ENCODE results near the gene TENT5A.
"Not testable (repeated sequence)": the region's sequence is repeated elsewhere in the genome, so short reads cannot be mapped to it uniquely, and the experiment has no call there.

The TENT5A gene

DNA sequence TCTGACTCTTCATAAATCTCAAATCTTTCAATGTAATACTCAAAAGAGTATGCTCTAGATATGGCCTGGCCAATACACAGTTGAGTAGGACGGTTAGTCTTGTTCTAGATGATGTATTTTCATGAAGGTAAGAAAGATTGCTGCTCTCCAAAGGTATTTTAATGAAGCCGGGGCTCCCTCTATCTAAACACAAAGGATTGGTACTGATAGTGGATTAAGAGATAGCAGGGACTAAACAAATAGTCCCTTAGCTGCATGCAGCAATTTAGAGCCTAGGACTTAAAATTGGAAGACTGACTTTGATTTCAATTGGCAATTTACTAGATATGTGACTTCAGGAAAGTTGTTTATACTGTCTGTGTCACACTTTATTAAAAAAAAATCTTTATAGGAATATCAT lies 31.4 kb upstream of the TENT5A start:
- H3F3A ChIP-seq (ENCODE audit: insufficient read depth, low read length) = no peaks in the 10 kb centered on the region
- H3K27me3 ChIP-seq (replicated peaks; ENCODE audit: insufficient read depth, low read length) = no peaks in the 10 kb centered on the region
- no peak for DNase-seq
- no peaks in the 10 kb centered on the region for H3K4me1 ChIP-seq (ENCODE audit: low read length)
- H3K4me3 ChIP-seq (ENCODE audit: low read length) = no peak overlapping the region
- no peaks in the 10 kb centered on the region for H3K9me3 ChIP-seq (replicated peaks; ENCODE audit: insufficient read depth, low read length)
- H4K20me1 ChIP-seq (ENCODE audit: insufficient read depth, low read length) = no peaks in the 10 kb centered on the region
- no peak overlapping the region for H3K9ac ChIP-seq (ENCODE audit: low read length)
- H2AFZ ChIP-seq (ENCODE audit: low read length) = no peak overlapping the region
- TF ChIP-seq, protein P1, sequence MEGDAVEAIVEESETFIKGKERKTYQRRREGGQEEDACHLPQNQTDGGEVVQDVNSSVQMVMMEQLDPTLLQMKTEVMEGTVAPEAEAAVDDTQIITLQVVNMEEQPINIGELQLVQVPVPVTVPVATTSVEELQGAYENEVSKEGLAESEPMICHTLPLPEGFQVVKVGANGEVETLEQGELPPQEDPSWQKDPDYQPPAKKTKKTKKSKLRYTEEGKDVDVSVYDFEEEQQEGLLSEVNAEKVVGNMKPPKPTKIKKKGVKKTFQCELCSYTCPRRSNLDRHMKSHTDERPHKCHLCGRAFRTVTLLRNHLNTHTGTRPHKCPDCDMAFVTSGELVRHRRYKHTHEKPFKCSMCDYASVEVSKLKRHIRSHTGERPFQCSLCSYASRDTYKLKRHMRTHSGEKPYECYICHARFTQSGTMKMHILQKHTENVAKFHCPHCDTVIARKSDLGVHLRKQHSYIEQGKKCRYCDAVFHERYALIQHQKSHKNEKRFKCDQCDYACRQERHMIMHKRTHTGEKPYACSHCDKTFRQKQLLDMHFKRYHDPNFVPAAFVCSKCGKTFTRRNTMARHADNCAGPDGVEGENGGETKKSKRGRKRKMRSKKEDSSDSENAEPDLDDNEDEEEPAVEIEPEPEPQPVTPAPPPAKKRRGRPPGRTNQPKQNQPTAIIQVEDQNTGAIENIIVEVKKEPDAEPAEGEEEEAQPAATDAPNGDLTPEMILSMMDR (IDR thresholded peaks at IDR 0.05; ENCODE audit: low read length) = no peak
- no peak for TF ChIP-seq EZH2 (optimal IDR thresholded peaks at IDR 0.05; ENCODE audit: low read depth, low read length)
- no peak for TF ChIP-seq EZH2phosphoT487 (IDR thresholded peaks at IDR 0.05; ENCODE audit: low read length)
- no peaks in the 10 kb centered on the region for H3K79me2 ChIP-seq (ENCODE audit: low read length)
- no peak overlapping the region for H3K4me2 ChIP-seq (ENCODE audit: low read depth, low read length)
- no peaks in the 10 kb centered on the region for H3K36me3 ChIP-seq (replicated peaks; ENCODE audit: insufficient read depth, low read length)
- H3K27ac ChIP-seq (ENCODE audit: low read length) = no peak overlapping the region
- H3K9me2 ChIP-seq (replicated peaks; ENCODE audit: insufficient read depth, low read length) = no peaks in the 10 kb centered on the region

GRCh38 chr6:81781624-81782023 lies 29.1 kb upstream of the TENT5A start:
- H3F3A ChIP-seq (ENCODE audit: insufficient read depth, low read length) = no peaks in the 10 kb centered on the region
- H3K27me3 ChIP-seq (replicated peaks; ENCODE audit: insufficient read depth, low read length) = no peaks in the 10 kb centered on the region
- H2AFZ ChIP-seq (ENCODE audit: low read length) = no peak overlapping the region
- no peaks in the 10 kb centered on the region for H3K36me3 ChIP-seq (replicated peaks; ENCODE audit: insufficient read depth, low read length)
- no peaks in the 10 kb centered on the region for H4K20me1 ChIP-seq (ENCODE audit: insufficient read depth, low read length)
- H3K4me2 ChIP-seq (ENCODE audit: low read depth, low read length) = no peak overlapping the region
- TF ChIP-seq EZH2 (optimal IDR thresholded peaks at IDR 0.05; ENCODE audit: low read depth, low read length) (no peak), EZH2phosphoT487 (IDR thresholded peaks at IDR 0.05; ENCODE audit: low read length) (no peak)
- TF ChIP-seq, protein P1 (IDR thresholded peaks at IDR 0.05; ENCODE audit: low read length) = no peak
- no peaks in the 10 kb centered on the region for H3K9me2 ChIP-seq (replicated peaks; ENCODE audit: insufficient read depth, low read length)
- DNase-seq = no peak
- H3K9ac ChIP-seq (ENCODE audit: low read length) = no peak overlapping the region
- no peak overlapping the region for H3K27ac ChIP-seq (ENCODE audit: low read length)
- no peaks in the 10 kb centered on the region for H3K9me3 ChIP-seq (replicated peaks; ENCODE audit: insufficient read depth, low read length)
- H3K4me3 ChIP-seq (ENCODE audit: low read length) = no peak overlapping the region
- no peaks in the 10 kb centered on the region for H3K4me1 ChIP-seq (ENCODE audit: low read length)
- no peaks in the 10 kb centered on the region for H3K79me2 ChIP-seq (ENCODE audit: low read length)

DNA sequence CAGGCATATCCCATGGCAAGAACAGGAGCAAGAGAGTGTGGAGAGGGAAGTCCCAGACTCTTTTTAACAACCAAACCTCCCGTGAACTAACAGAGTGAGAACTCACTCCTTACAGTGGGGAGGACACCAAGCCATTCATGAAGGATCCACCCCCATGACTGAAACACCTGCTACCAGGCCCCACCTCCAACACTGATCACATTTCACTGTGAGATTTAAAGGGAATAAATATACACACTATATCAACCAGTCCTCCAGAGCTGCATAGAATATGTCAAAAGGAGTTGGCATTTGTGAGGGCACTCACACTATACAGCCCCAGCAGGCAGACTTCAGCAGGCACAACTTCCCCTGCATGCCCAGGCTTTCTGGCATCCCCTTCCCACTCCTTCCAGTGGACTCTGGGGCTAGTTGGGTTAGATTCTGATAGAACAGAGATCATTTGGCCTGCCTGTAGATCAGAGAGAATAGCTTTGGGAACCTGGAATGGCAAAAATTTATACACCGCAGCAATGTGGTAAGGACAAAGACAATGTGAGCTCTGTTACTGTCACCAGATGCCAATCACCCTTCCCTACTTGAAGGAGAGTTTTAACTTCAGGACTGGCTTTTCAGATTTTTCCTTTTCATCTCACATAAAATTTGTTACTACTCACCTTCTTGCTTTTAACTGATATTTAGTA lies 25.2 kb upstream of the TENT5A start:
- Histone ChIP-seq H3K4me1 (ENCODE audit: low read length) (no peaks in the 10 kb centered on the region), H3K9me3 (replicated peaks; ENCODE audit: insufficient read depth, low read length) (no peaks in the 10 kb centered on the region), H3K27ac (ENCODE audit: low read length) (no peak overlapping the region), H3K4me3 (ENCODE audit: low read length) (no peak overlapping the region), H2AFZ (ENCODE audit: low read length) (no peak overlapping the region), H3K4me2 (ENCODE audit: low read depth, low read length) (no peak overlapping the region), H3K36me3 (replicated peaks; ENCODE audit: insufficient read depth, low read length) (no peaks in the 10 kb centered on the region), H3K9ac (ENCODE audit: low read length) (no peak overlapping the region), H4K20me1 (ENCODE audit: insufficient read depth, low read length) (no peaks in the 10 kb centered on the region), H3F3A (ENCODE audit: insufficient read depth, low read length) (no peaks in the 10 kb centered on the region), H3K27me3 (replicated peaks; ENCODE audit: insufficient read depth, low read length) (no peaks in the 10 kb centered on the region), H3K9me2 (replicated peaks; ENCODE audit: insufficient read depth, low read length) (no peaks in the 10 kb centered on the region), H3K79me2 (ENCODE audit: low read length) (no peaks in the 10 kb centered on the region)
- TF ChIP-seq EZH2 (optimal IDR thresholded peaks at IDR 0.05; ENCODE audit: low read depth, low read length) (no peak), EZH2phosphoT487 (IDR thresholded peaks at IDR 0.05; ENCODE audit: low read length) (no peak)
- TF ChIP-seq, protein P1 (IDR thresholded peaks at IDR 0.05; ENCODE audit: low read length) = no peak
- DNase-seq = no peak

GRCh38 chr6:81776219-81776618 lies 23.7 kb upstream of the TENT5A start:
- H3K4me3 ChIP-seq (ENCODE audit: low read length); H3F3A ChIP-seq (ENCODE audit: insufficient read depth, low read length); H3K9me2 ChIP-seq (replicated peaks; ENCODE audit: insufficient read depth, low read length); H3K4me2 ChIP-seq (ENCODE audit: low read depth, low read length); H3K4me1 ChIP-seq (ENCODE audit: low read length); H3K9me3 ChIP-seq (replicated peaks; ENCODE audit: insufficient read depth, low read length); H3K9ac ChIP-seq (ENCODE audit: low read length); H2AFZ ChIP-seq (ENCODE audit: low read length); DNase-seq; H3K79me2 ChIP-seq (ENCODE audit: low read length); H3K27ac ChIP-seq (ENCODE audit: low read length); H4K20me1 ChIP-seq (ENCODE audit: insufficient read depth, low read length); H3K36me3 ChIP-seq (replicated peaks; ENCODE audit: insufficient read depth, low read length); H3K27me3 ChIP-seq (replicated peaks; ENCODE audit: insufficient read depth, low read length): not testable (repeated sequence)
